SK-N-SH treated with all-trans-retinoic acid at 6 μM for 48 hours (cell line): ENCODE data around the gene TSHZ2.

Source experiments
- ATAC-seq: fragments of 200-7000 bp; cut with Tn5 transposase; 3 replicates; pipeline ENCODE4 v1.9.1; 2020; ENCODE audit warnings: mild to moderate bottlenecking, moderate library complexity
- ARNTL ChIP-seq: fragments of 450-650 bp; formaldehyde crosslinking; IDR thresholded peaks from 2 replicates; pipeline ENCODE4 v1.5.0; 2020; ENCODE audit warnings: low read depth, mild to moderate bottlenecking, moderate library complexity, borderline replicate concordance
- BACH2 ChIP-seq: fragments of 250-450 bp; sonication (Bioruptor Pico); IDR thresholded peaks from 2 replicates; pipeline ENCODE4 v1.9.0; 2021; ENCODE audit warnings: mild to moderate bottlenecking, borderline replicate concordance
- CREB5 ChIP-seq: fragments of 250-450 bp; sonication (Bioruptor Pico); IDR thresholded peaks from 2 replicates; pipeline ENCODE4 v1.5.1; 2020; ENCODE audit warnings: low read depth, mild to moderate bottlenecking, moderate library complexity
- CSDC2 ChIP-seq: fragments of 250-450 bp; sonication (Bioruptor Pico); IDR thresholded peaks from 2 replicates; pipeline ENCODE4 v1.5.0; 2020; ENCODE audit warnings: mild to moderate bottlenecking, moderate library complexity
- CSRNP3 ChIP-seq: fragments of 250-450 bp; sonication (Bioruptor Pico); IDR thresholded peaks from 2 replicates; pipeline ENCODE4 v1.5.1; 2021; ENCODE audit warnings: mild to moderate bottlenecking, moderate library complexity
- ESRRG ChIP-seq: fragments of 250-450 bp; sonication (Bioruptor Pico); IDR thresholded peaks from 2 replicates; pipeline ENCODE4 v1.6.1; 2021; ENCODE audit warnings: mild to moderate bottlenecking
- GLIS3 ChIP-seq: fragments of 250-450 bp; sonication (Bioruptor Pico); IDR thresholded peaks from 2 replicates; pipeline ENCODE4 v1.5.0; 2020; ENCODE audit warnings: mild to moderate bottlenecking, moderate library complexity
- ISL1 ChIP-seq: fragments of 250-450 bp; sonication (Bioruptor Pico); IDR thresholded peaks from 2 replicates; pipeline ENCODE4 v2.1.2; 2022; ENCODE audit warnings: mild to moderate bottlenecking, moderate library complexity
- OSR1 ChIP-seq: fragments of 250-450 bp; sonication (Bioruptor Pico); IDR thresholded peaks from 2 replicates; pipeline ENCODE4 v1.8.0; 2022; ENCODE audit warnings: moderate library complexity, mild to moderate bottlenecking, inconsistent platforms
- PATZ1 ChIP-seq: fragments of 250-450 bp; sonication (Bioruptor Pico); IDR thresholded peaks from 2 replicates; pipeline ENCODE4 v1.8.0; 2020; ENCODE audit warnings: mild to moderate bottlenecking, moderate library complexity, borderline replicate concordance
- POU6F1 ChIP-seq: fragments of 250-450 bp; sonication (Bioruptor Pico); IDR thresholded peaks from 2 replicates; pipeline ENCODE4 v1.8.0; 2021; ENCODE audit warnings: low read depth, mild to moderate bottlenecking, moderate library complexity, borderline replicate concordance
- PPARA ChIP-seq: fragments of 250-450 bp; sonication (Bioruptor Pico); IDR thresholded peaks from 2 replicates; pipeline ENCODE4 v1.5.0; 2020; ENCODE audit warnings: mild to moderate bottlenecking, borderline replicate concordance
- SNAI2 ChIP-seq: fragments of 250-450 bp; sonication (Bioruptor Pico); IDR thresholded peaks from 2 replicates; pipeline ENCODE4 v1.5.0; 2020; ENCODE audit warnings: mild to moderate bottlenecking, moderate library complexity
- TCF4 ChIP-seq: fragments of 250-450 bp; sonication (Bioruptor Pico); IDR thresholded peaks from 2 replicates; pipeline ENCODE4 v1.8.0; 2021; ENCODE audit warnings: mild to moderate bottlenecking, moderate library complexity, borderline replicate concordance
- TOX ChIP-seq: fragments of 250-450 bp; sonication (Bioruptor Pico); IDR thresholded peaks from 2 replicates; pipeline ENCODE4 v1.8.0; 2021; ENCODE audit warnings: mild to moderate bottlenecking, moderate library complexity, borderline replicate concordance
- TSHZ2 ChIP-seq: fragments of 250-450 bp; sonication (Bioruptor Pico); IDR thresholded peaks from 2 replicates; pipeline ENCODE4 v1.5.0; 2020; ENCODE audit warnings: mild to moderate bottlenecking, moderate library complexity
- ZC3H10 ChIP-seq: fragments of 250-450 bp; sonication (Bioruptor Pico); IDR thresholded peaks from 2 replicates; pipeline ENCODE4 v1.5.1; 2021; ENCODE audit warnings: mild to moderate bottlenecking, moderate library complexity
- ZFP3 ChIP-seq: fragments of 250-450 bp; sonication (Bioruptor Pico); IDR thresholded peaks from 2 replicates; pipeline ENCODE4 v1.5.0; 2020; ENCODE audit warnings: mild to moderate bottlenecking, moderate library complexity
- ZNF70 ChIP-seq: fragments of 450-650 bp; formaldehyde crosslinking; IDR thresholded peaks from 2 replicates; pipeline ENCODE4 v1.5.0; 2020; ENCODE audit warnings: mild to moderate bottlenecking, moderate library complexity
- ZNF8 ChIP-seq: fragments of 450-650 bp; formaldehyde crosslinking; IDR thresholded peaks from 2 replicates; pipeline ENCODE4 v1.5.0; 2020; ENCODE audit warnings: mild to moderate bottlenecking, moderate library complexity

Gene TSHZ2

GRCh38 chr20:53524589-53525312, 552.6 kb downstream of the TSHZ2 start:
- TF ChIP-seq PPARA (CRISPR knock-in tag) (no peak), ARNTL (CRISPR knock-in tag) (no peak), OSR1 (CRISPR knock-in tag) (no peak), ISL1 (CRISPR knock-in tag) (no peak), PATZ1 (CRISPR knock-in tag) (no peak), ESRRG (CRISPR knock-in tag) (no peak), TCF4 (CRISPR knock-in tag) (no peak), GLIS3 (CRISPR knock-in tag) (no peak)
- no peak for ATAC-seq

- ATAC-seq: no peak
- no peak for TF ChIP-seq SNAI2 (CRISPR knock-in tag)
- no peak for TF ChIP-seq POU6F1
- no peak for TF ChIP-seq TOX (CRISPR knock-in tag)
- TF ChIP-seq ARNTL (CRISPR knock-in tag): no peak
- TF ChIP-seq OSR1 (CRISPR knock-in tag): no peak
- TF ChIP-seq TSHZ2: no peak
- no peak for TF ChIP-seq PPARA (CRISPR knock-in tag)
- no peak for TF ChIP-seq ZC3H10 (CRISPR knock-in tag)
- no peak for TF ChIP-seq CREB5 (CRISPR knock-in tag)
- TF ChIP-seq ZNF8 (CRISPR knock-in tag): no peak
- no peak for TF ChIP-seq BACH2 (CRISPR knock-in tag)
- no peak for TF ChIP-seq CSRNP3 (CRISPR knock-in tag)
- TF ChIP-seq ZFP3 (CRISPR knock-in tag): no peak
- no peak for TF ChIP-seq TCF4 (CRISPR knock-in tag)
- no peak for TF ChIP-seq PATZ1 (CRISPR knock-in tag)
- no peak for TF ChIP-seq CSDC2 (CRISPR knock-in tag)
- TF ChIP-seq ZNF70 (CRISPR knock-in tag): no peak
- no peak for TF ChIP-seq GLIS3 (CRISPR knock-in tag)
- no peak for TF ChIP-seq ISL1 (CRISPR knock-in tag)
Measured at GRCh38 chr20:53527196-53527595, 555.0 kb downstream of the TSHZ2 start.
